B cell (primary cell): Measurements from ENCODE around the gene GABRG3. TPM values are rescaled to one million over a fixed set of nuclear protein-coding genes. Genes with fewer than 3 reads are reported as not detected.

Experiments
- ATAC-seq: fragments of 200-7000 bp; cut with Tn5 transposase; one replicate; pipeline ENCODE4 v1.10.0; 2021; ENCODE audit warnings: low read depth, mild to moderate bottlenecking, moderate number of reproducible peaks, moderate library complexity
- CTCF ChIA-PET: fragments of 350-600 bp; sonication (Branson Sonifier 250); formaldehyde crosslinking; loops from one replicate; lab custom pipeline; 2021; ENCODE audit warnings: antibody characterized with exemption, inconsistent platforms; lab: Charles Lee
- POLR2A ChIA-PET: fragments of 350-600 bp; sonication (Branson Sonifier 250); formaldehyde crosslinking; loops from one replicate; lab custom pipeline; 2021; ENCODE audit warnings: antibody characterized with exemption; lab: Charles Lee
- DNase-seq: peaks from one replicate; pipeline ENCODE4 v3.0.0; 2013
- H2AFZ ChIP-seq: 2 replicates; pipeline ENCODE4 v1.6.1; 2012; ENCODE audit warnings: mild to moderate bottlenecking, low read depth, low read length; ENCODE audit not compliant: insufficient read depth, poor library complexity, severe bottlenecking
- H3K27ac ChIP-seq, 2 donors: 1 replicate in 1 of 2; 2 replicates in 1 of 2; pipeline ENCODE4 v1.5.1; 2012 to 2013; ENCODE audit warnings: low read length in 2 of 2, mild to moderate bottlenecking in 2 of 2, moderate library complexity in 1 of 2
- H3K27me3 ChIP-seq, 4 experiments: fragments of 200-600 bp in 1 of 4; sonication (generic) in 1 of 4; replicated peaks in 1 of 4; 1 replicate in 2 of 4; 2 replicates in 2 of 4; pipeline versions ENCODE4 v1.6.1 to v1.7.0; 2013 to 2016; ENCODE audit warnings: low read length in 3 of 4, mild to moderate bottlenecking in 2 of 4, mixed read lengths in 1 of 4, moderate library complexity in 1 of 4; ENCODE audit not compliant: insufficient read depth in 4 of 4, control insufficient read depth in 3 of 4; ENCODE audit errors: control extremely low read depth in 1 of 4
- H3K36me3 ChIP-seq, 2 experiments: replicated peaks in 1 of 2; 1 replicate in 1 of 2; 2 replicates in 1 of 2; pipeline versions ENCODE4 v1.6.1 to v1.7.1; 2013; ENCODE audit warnings: low read length in 1 of 2; ENCODE audit not compliant: insufficient read depth in 2 of 2, control insufficient read depth in 1 of 2; ENCODE audit errors: control extremely low read depth in 1 of 2, extremely low read depth in 1 of 2
- H3K4me1 ChIP-seq, 2 donors: fragments of 200-600 bp in 1 of 2; sonication (generic) in 1 of 2; 1 replicate in 1 of 2; 2 replicates in 1 of 2; pipeline versions ENCODE4 v1.5.1 to v1.6.1; 2013 to 2017; ENCODE audit warnings: low read length in 2 of 2; ENCODE audit not compliant: control insufficient read depth in 2 of 2, insufficient read depth in 2 of 2
- H3K4me2 ChIP-seq: replicated peaks from 2 replicates; pipeline ENCODE3; 2012; ENCODE audit warnings: mild to moderate bottlenecking, low read depth, low read length; ENCODE audit not compliant: poor library complexity, severe bottlenecking
- H3K4me3 ChIP-seq, 5 experiments: fragments of 200-600 bp in 1 of 5; sonication (generic) in 1 of 5; 1 replicate in 3 of 5; 2 replicates in 2 of 5; pipeline versions ENCODE4 v1.5.1 to v1.7.0; 2011 to 2016; ENCODE audit warnings: low read length in 4 of 5, mild to moderate bottlenecking in 4 of 5, low read depth in 2 of 5, control low read depth in 1 of 5, moderate library complexity in 1 of 5; ENCODE audit not compliant: insufficient read depth in 1 of 5; ENCODE audit errors: control extremely low read depth in 1 of 5, extremely low read depth in 1 of 5
- H3K79me2 ChIP-seq: fragments of 200-600 bp; sonication (generic); one replicate; pipeline ENCODE4 v1.6.0; 2016; ENCODE audit warnings: low read length; ENCODE audit not compliant: control insufficient read depth, insufficient read depth
- H3K9ac ChIP-seq: fragments of 200-600 bp; sonication (generic); 2 replicates; pipeline ENCODE4 v1.6.1; 2017; ENCODE audit warnings: mild to moderate bottlenecking, low read length, moderate library complexity
- H3K9me3 ChIP-seq, 3 donors: one replicate each; pipeline versions ENCODE4 v1.6.1 to v1.7.1; 2013; ENCODE audit warnings: low read length in 2 of 3; ENCODE audit not compliant: control insufficient read depth in 2 of 3, insufficient read depth in 1 of 3; ENCODE audit errors: control extremely low read depth in 1 of 3
- H4K20me1 ChIP-seq: 2 replicates; pipeline ENCODE4 v1.6.0; 2012; ENCODE audit warnings: mild to moderate bottlenecking, low read length; ENCODE audit not compliant: insufficient read depth, control insufficient read depth, poor library complexity, severe bottlenecking
- H3K27ac Mint-ChIP-seq: one replicate; pipeline ENCODE4 v1.8.0; 2021; ENCODE audit warnings: mixed read lengths
- H3K27me3 Mint-ChIP-seq: one replicate; pipeline ENCODE4 v1.8.0; 2021; ENCODE audit warnings: mixed read lengths
- H3K4me1 Mint-ChIP-seq: one replicate; pipeline ENCODE4 v1.8.0; 2021; ENCODE audit warnings: mixed read lengths
- H3K4me3 Mint-ChIP-seq: one replicate; pipeline ENCODE4 v1.8.0; 2021; ENCODE audit warnings: mixed read lengths
- H3K9me3 Mint-ChIP-seq: one replicate; pipeline ENCODE4 v1.8.0; 2022; ENCODE audit warnings: mixed read lengths; ENCODE audit not compliant: insufficient read depth
- CTCF ChIP-seq: fragments of 200-600 bp; IDR thresholded peaks from one replicate; pipeline ENCODE4 v1.8.0; 2022; ENCODE audit warnings: antibody characterized with exemption, mild to moderate bottlenecking
- EZH2 ChIP-seq: IDR thresholded peaks from 2 replicates; pipeline ENCODE4 v1.6.1; 2012; ENCODE audit warnings: borderline replicate concordance, low read depth, mild to moderate bottlenecking, moderate library complexity, low read length; ENCODE audit not compliant: insufficient read depth, poor library complexity, severe bottlenecking
- WGBS: methylation state at CpG from one replicate; pipeline ENCODE4 v1.1.5; 2013; ENCODE audit warnings: missing lambda C conversion rate; ENCODE audit not compliant: insufficient coverage; 5-methylcytosine and 5-hydroxymethylcytosine counted together
- intact Hi-C: fragments of 100-400 bp; cut with micrococcal nuclease; formaldehyde crosslinking; loops from one replicate; pipeline ENCODE4 v1.10.0; 2022
- polyA plus RNA-seq: library from polyadenylated mRNA; depleted of rRNA; stranded (reverse); fragments of >200 nt; gene quantifications from 2 replicates; pipeline ENCODE4 v1.2.3, GENCODE V29; 2012
- total RNA-seq, 2 donors: library from RNA; stranded (reverse); fragments of 120-200 nt in 1 of 2; gene quantifications; 1 replicate in 1 of 2; 2 replicates in 1 of 2; pipeline versions ENCODE4 v1.2.3 to v1.2.4, GENCODE V29; 2013 to 2022

GABRG3 gene
- total and polyA plus RNA-seq, 2 donors (not counting 1 experiment from before 2014, with no cell fraction given), result not detected

- H2AFZ ChIP-seq, result no peak overlapping the region
- Mint-ChIP-seq H3K4me3 (no peak overlapping the region), H3K27ac (no peak overlapping the region), H3K4me1 (no peaks in the 10 kb centered on the region), H3K9me3 (peaks cover 13% of the 10 kb centered on the region), H3K27me3 (no peaks in the 10 kb centered on the region)
- no peak overlapping the region for H3K4me2 ChIP-seq
- ChIA-PET CTCF (no interaction called here), POLR2A (no interaction called here)
- WGBS, result 71% methylated on average over 2 of the region's 4 CpGs
- no peaks in the 10 kb centered on the region for H4K20me1 ChIP-seq
- intact Hi-C loops, result no loop called here
- no peaks in the 10 kb centered on the region for H3K27me3 ChIP-seq
- peaks cover 2 to 6% (median 5%) of the 10 kb centered on the region in 3 donors for H3K9me3 ChIP-seq
- no peaks in the 10 kb centered on the region for H3K36me3 ChIP-seq
- H3K27ac ChIP-seq, result no peak overlapping the region
- no peak overlapping the region for H3K9ac ChIP-seq
- ATAC-seq (no peak), DNase-seq (no peak)
- H3K4me1 ChIP-seq, result no peaks in the 10 kb centered on the region
- H3K79me2 ChIP-seq, result no peaks in the 10 kb centered on the region
- TF ChIP-seq EZH2 (no peak), CTCF (no peak)
- no peak overlapping the region for H3K4me3 ChIP-seq
These were observed 541.5 kb downstream of the GABRG3 start for GRCh38 chr15:27512281-27513001.

DNA sequence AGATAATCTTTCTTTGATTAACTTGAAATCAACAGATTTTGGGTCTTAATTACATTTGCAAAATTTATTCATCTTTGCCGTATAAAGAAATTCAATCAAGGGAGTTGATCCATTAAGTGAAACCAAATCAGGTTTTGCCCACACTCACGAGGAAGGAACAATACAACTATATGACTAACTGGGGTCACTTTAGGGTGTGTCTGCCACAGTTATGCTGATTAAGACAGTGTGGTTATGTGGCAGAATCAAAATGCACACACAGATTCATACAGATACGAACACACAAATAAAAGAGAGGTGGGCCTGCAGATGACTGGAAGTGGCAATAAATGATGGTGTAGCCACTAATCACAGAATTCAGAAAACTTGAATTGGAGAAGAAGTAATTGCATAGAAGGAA lies 543.5 kb downstream of the GABRG3 start:
- POLR2A ChIA-PET, result no interaction called here

More for the DNA sequence above, 543.5 kb downstream of the GABRG3 start:
- no peaks in the 10 kb centered on the region for H3K36me3 ChIP-seq
- no peak overlapping the region for H3K4me3 ChIP-seq
- intact Hi-C loops, result no loop called here
- no peak overlapping the region for H3K4me2 ChIP-seq
- no CpG with 5 or more reads among the region's 3 CpGs for whole genome bisulfite sequencing
- H3K9me3 ChIP-seq, result peaks cover 0 to 3% (median 2%) of the 10 kb centered on the region in 3 donors
- ATAC-seq (no peak), DNase-seq (no peak)
- no peaks in the 10 kb centered on the region for H3K27me3 ChIP-seq
- no peaks in the 10 kb centered on the region for H3K79me2 ChIP-seq
- H3K4me1 Mint-ChIP-seq, result no peaks in the 10 kb centered on the region
- CTCF ChIA-PET, result no interaction called here
- no peaks in the 10 kb centered on the region for H4K20me1 ChIP-seq
- H3K9me3 Mint-ChIP-seq, result peaks cover 11% of the 10 kb centered on the region
- H2AFZ ChIP-seq, result no peak overlapping the region
- H3K27ac ChIP-seq, result no peak overlapping the region
- no peak overlapping the region for H3K27ac Mint-ChIP-seq
- TF ChIP-seq CTCF, result no peak
- no peaks in the 10 kb centered on the region for H3K4me1 ChIP-seq
- no peaks in the 10 kb centered on the region for H3K27me3 Mint-ChIP-seq
- no peak overlapping the region for H3K9ac ChIP-seq
- H3K4me3 Mint-ChIP-seq, result no peak overlapping the region
